ENCODE results near the gene TWIST2.

- TF ChIP-seq CTCF (IDR thresholded peaks at IDR 0.05) (no peak), EP300 (IDR thresholded peaks at IDR 0.05) (no peak), POLR2A (IDR thresholded peaks at IDR 0.05) (no peak)
Measured at GRCh38 chr2:238943338-238944067, 95.6 kb downstream of the TWIST2 start.

Measured in tibial nerve (tissue), 4 donors.